Liver (tissue), 3 donors: ENCODE measurements around the gene THAP10.

ENCODE experiments used
- ATF3 ChIP-seq: IDR thresholded peaks from 2 replicates; pipeline ENCODE4 v1.6.1; 2016; ENCODE audit warnings: antibody characterized with exemption
- CTCF ChIP-seq: fragments of 150-350 bp; IDR thresholded peaks from 2 replicates; pipeline ENCODE4 v1.5.1; 2017; ENCODE audit warnings: improper control_type of control experiment, low read depth, low read length; ENCODE audit not compliant: missing input control
- EGR1 ChIP-seq, 2 donors: IDR thresholded peaks; 2 replicates each; pipeline ENCODE4 v1.6.1; 2016 to 2018; ENCODE audit warnings: antibody characterized with exemption in 2 of 2, low read depth in 2 of 2
- FOXA1 ChIP-seq: IDR thresholded peaks from 2 replicates; pipeline ENCODE4 v1.6.1; 2016; ENCODE audit warnings: antibody characterized with exemption
- GABPA ChIP-seq, 2 donors: IDR thresholded peaks in 1 of 2; conservative IDR thresholded peaks in 1 of 2; 2 replicates each; pipeline ENCODE4 v1.6.1; 2016; ENCODE audit warnings: antibody characterized with exemption in 2 of 2, mild to moderate bottlenecking in 1 of 2, moderate library complexity in 1 of 2
- HNF4A ChIP-seq, 2 donors: conservative IDR thresholded peaks; 2 replicates each; pipeline ENCODE4 v1.6.1; 2016; ENCODE audit warnings: antibody characterized with exemption in 2 of 2, mild to moderate bottlenecking in 2 of 2
- RAD21 ChIP-seq, 2 donors: IDR thresholded peaks; 2 replicates each; pipeline ENCODE4 v1.6.1; 2016; ENCODE audit warnings: antibody characterized with exemption in 2 of 2, mild to moderate bottlenecking in 2 of 2
- REST ChIP-seq: IDR thresholded peaks from 2 replicates; pipeline ENCODE4 v1.6.1; 2016; ENCODE audit warnings: antibody characterized with exemption, mild to moderate bottlenecking
- TAF1 ChIP-seq: conservative IDR thresholded peaks from 2 replicates; pipeline ENCODE4 v1.6.1; 2016; ENCODE audit warnings: antibody characterized with exemption, mild to moderate bottlenecking
- YY1 ChIP-seq: IDR thresholded peaks from 2 replicates; pipeline ENCODE4 v1.6.1; 2016; ENCODE audit warnings: antibody characterized with exemption, mild to moderate bottlenecking
- TF ChIP-seq, protein P1 (sequence below): IDR thresholded peaks from 2 replicates; pipeline ENCODE4 v1.6.1; 2016; ENCODE audit warnings: antibody characterized with exemption
- donor health status: healthy.
- donor health status: healthy.

DNA sequence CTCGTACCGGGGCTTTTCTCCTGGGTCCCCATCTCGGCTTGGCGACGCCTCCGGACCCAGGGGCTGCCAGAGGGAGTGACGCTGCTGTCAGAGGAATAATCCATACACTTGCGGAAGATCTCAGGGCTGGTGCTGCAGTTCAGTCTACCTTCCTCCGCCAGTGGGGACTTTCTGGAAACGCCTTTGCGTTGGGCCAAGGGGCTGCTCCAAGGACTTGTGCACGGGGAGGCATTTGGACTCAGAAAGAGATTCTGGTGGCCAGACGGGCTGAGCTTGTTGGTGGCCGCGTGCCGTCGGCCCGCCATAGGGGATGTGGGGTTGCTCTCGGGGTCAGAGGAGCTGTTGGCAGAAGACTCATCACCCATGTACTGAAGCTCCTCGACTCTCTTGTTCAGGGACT, 60.1 kb downstream of the THAP10 start:
- TF ChIP-seq CTCF: no peak
- no peak for TF ChIP-seq ATF3
- no peak for TF ChIP-seq YY1
- TF ChIP-seq REST: no peak
- TF ChIP-seq RAD21 (IDR thresholded peaks at IDR 0.05): no peak
- no peak for TF ChIP-seq HNF4A (conservative IDR thresholded peaks at IDR 0.05)
- TF ChIP-seq, protein P1, sequence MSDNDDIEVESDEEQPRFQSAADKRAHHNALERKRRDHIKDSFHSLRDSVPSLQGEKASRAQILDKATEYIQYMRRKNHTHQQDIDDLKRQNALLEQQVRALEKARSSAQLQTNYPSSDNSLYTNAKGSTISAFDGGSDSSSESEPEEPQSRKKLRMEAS: no peak
- TF ChIP-seq TAF1: no peak
- no peak for TF ChIP-seq FOXA1
- no peak for TF ChIP-seq EGR1 (IDR thresholded peaks at IDR 0.05; ENCODE audit: low read depth in 2 of 2)
- TF ChIP-seq GABPA (IDR thresholded peaks at IDR 0.05 in 1 of 2, conservative IDR thresholded peaks at IDR 0.05 in 1 of 2): no peak
